NCI-H2081 treated with DMSO at 0.1 percent for 48 hours (cell line): ENCODE data around the gene HSPA1A.
"Not testable (repeated sequence)": the region's sequence is repeated elsewhere in the genome, so short reads cannot be mapped to it uniquely, and the experiment has no call there.

Source experiments
- DNase-seq: peaks from one replicate; lab custom pipeline; 2025; lab: John Stamatoyannopoulos, UW

HSPA1A gene

GRCh38 chr6:31781244-31782125, 33.9 kb upstream of the HSPA1A start:
- no peak for DNase-seq

DNA sequence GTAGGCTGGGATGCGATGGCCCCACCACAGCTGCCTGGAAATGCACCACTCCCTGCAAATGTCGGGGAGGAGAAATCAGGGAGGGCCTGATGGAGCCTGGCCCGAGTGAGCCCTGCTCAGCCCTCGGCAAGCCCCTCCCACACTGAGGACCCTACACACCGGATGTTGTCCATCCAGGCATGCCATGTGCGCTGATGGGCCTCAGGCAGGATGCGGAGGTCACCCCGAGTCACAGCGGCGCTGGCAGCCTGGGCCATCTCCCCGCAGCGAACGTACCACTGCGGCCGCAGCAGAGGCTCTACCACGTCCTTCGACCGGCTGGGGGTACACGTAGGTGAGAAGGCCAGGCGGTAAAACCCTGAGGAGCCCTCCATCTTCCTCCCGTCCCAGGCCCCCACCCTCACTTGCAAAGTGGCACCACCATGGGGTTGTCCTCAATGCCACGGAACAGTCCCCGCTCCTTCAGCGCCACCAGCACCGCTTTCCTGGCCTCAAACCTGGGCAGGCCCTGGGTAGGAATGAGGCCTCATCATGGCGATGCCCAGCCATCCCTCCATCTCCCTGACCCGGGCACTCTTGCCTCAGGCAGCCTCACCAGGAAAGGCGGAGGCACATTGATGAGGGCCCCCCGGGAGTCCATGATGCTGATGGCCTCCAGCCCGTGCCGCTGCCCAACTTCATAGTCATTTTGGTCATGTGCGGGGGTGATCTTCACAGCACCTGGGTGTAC, 33.1 kb upstream of the HSPA1A start:
- no peak for DNase-seq

DNA sequence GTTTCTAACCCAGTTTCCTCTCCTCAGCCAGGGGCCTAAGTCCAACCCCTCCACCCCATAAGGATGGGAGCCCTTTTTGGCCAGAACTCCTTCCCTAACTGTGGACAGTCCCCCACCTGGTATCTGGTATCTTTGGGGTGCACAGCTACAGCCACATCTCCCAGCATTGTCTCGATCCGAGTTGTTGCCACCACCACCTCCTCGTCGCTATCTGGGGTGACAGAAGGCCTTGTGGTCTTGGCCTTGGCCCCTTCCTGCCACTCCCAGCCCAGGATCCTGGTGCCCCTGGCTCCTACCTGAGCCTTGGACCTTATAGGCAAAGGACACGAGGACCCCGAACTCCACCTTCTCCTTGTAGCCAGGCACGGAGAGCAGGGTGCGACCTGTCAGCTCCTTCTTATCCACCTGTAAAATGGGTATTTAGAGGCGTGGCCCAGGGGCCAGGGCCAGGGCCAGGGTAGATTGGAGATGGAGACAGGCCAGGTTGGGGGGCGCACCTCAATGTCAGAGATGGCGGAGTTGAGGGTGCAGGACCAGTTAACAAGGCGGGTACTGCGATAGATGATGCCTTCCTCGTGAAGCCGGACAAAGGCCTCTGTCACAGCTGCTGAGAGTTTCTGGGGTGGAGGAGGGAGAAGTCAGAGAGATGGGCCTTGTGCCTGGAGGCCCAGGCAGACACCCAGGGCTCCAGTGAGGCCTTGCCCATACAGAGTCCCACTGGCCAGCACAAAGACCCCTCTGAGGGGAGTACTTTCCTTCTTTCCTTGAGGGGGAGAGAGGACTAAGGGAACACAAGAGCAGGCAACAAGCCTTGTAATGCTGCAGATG, 31.0 kb upstream of the HSPA1A start:
- DNase-seq: no peak

- no peak for DNase-seq
These were observed 29.9 kb upstream of the HSPA1A start for GRCh38 chr6:31785475-31785874.

DNA sequence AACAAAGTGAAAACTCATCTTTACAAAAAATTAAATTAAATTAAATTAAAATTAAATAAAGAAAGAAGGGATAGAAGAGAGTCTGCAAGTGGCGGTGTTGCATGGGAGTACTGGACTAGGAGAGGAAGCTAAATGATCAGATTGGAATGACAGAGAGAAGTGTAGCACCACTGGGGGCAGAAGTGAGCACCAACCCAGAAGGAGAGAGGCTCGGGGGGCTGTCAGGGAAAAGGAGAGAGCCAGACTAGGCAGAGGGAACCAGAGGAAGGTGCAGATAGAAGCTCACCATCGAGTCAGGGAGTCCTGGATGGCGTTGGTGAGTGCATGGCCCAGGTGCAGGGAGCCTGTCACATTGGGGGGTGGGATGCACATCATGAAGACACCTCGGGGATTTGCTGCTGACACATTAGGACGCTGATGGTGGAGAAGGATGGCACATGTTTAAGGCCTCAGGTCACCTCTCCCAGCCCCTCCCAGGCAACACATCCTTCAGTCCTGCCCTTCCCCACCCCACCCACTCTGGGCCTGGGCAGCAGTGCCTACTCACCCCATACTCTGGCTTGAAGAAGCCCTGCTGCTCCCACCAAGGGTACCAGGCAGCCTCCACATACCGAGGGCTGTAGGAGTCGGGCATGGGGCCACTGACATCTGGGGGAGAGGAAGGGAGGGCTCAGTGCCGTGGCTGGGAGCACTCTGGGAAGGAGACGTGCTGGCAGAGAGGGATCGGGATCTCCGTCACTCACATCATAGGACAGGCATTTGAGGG, 23.8 kb upstream of the HSPA1A start:
- DNase-seq: no peak

DNA sequence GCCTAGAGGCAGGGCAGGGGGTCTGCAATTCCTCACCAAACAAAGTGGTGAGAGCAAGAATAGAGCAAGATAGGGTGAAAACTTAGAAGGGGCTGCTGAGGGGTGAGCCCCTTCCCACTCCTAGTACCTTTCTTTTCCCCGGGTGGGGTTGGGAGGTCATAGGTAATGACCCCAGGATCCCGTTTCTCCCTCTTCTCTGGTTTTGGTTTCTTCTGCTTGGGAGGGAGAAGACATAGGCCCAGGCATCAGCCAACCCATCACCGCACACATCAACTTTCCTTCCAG, 23.3 kb upstream of the HSPA1A start:
- DNase-seq: no peak

DNA sequence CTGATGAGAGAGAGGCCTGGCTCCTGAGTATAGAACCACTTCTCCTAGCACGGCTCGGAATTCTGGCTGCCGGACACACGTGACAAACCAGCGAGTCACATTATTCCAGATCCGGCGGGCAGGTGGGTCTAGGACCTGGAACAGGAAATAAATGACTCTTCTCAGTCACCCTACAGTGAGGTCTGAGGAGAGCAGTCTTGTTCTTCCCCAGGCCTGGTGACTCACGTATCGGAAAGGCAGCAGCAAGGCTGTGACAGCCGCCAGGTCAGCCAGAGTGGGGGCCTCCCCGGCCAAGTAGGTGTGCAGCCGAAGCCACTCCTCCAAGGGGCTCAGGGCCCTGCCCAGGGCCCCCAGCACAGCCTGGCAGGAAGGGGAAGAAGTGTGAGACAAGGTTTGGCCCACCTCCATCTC, 22.6 kb upstream of the HSPA1A start:
- no peak for DNase-seq

- not testable (repeated sequence) for DNase-seq
These were observed 21.5 kb upstream of the HSPA1A start for GRCh38 chr6:31793927-31794245.

DNA sequence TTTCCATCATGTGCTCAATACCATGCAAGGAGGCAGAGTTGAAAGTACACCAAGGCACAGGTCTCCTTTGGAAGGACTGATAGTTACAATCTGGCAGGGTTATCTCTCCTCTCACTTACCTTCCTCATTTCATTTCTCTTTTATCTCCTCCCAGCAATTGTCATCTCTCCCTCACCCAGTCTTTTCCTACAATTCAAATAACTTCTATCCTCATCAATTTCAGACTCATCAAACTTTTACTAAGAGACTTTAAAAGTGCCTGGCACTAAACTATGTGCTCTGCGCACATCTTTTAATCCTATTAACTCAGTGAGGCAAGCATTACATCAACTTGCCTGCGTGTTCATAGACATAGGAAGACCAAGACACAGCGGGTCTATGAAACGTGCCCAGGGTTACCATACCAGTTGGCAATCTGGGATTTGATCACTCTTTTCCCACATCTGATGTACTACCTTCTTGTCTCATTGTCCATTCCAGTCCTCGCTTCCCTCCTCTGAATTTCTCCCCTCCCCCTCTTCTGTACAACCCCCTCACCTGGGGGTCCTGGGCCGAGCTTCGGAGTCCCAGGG, 21.0 kb upstream of the HSPA1A start:
- no peak for DNase-seq

- DNase-seq: no peak
These were observed 20.3 kb upstream of the HSPA1A start for GRCh38 chr6:31794866-31795615.

GRCh38 chr6:31795616-31796298, 19.6 kb upstream of the HSPA1A start, which contains the start of gene VARS1:
Gene VARS1, minus strand, starts transcription at chr6:31795752. Its CDS starts 535 bp downstream, at chr6:31795217.
- peak; percentile 60 for DNase-seq

GRCh38 chr6:31796993-31797385, 18.4 kb upstream of the HSPA1A start:
- DNase-seq: no peak

- DNase-seq: no peak
These were observed 17.8 kb upstream of the HSPA1A start for GRCh38 chr6:31797588-31797987.

DNA sequence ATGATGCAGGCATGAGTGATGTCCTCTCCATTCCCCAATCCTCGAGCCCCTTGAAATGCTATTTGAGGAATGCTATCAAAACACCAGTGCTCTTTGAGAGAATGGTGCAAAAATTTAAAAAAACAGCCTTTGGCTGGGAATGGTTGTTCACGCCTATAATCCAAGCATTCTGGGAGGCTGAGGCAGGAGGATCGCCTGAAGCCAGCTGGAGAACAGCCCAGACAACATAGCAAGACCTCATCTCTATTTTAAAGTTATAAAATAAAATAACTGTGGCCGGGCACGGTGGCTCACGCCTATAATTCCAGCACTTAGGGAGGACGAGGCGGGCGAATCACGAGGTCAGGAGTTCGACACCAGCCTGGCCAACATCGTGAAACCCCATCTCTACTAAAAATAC, 15.6 kb upstream of the HSPA1A start:
- no peak for DNase-seq

GRCh38 chr6:31801031-31801927, 14.1 kb upstream of the HSPA1A start:
- DNase-seq: not testable (repeated sequence)

GRCh38 chr6:31805939-31806469, 9.3 kb upstream of the HSPA1A start:
- DNase-seq: no peak

- DNase-seq: peak; percentile 85
These were observed 8.7 kb upstream of the HSPA1A start, which contains the start of gene LSM2 for GRCh38 chr6:31806470-31807272. Gene LSM2, minus strand, starts transcription at chr6:31806966. Its CDS starts 209 bp downstream, at chr6:31806757.

DNA sequence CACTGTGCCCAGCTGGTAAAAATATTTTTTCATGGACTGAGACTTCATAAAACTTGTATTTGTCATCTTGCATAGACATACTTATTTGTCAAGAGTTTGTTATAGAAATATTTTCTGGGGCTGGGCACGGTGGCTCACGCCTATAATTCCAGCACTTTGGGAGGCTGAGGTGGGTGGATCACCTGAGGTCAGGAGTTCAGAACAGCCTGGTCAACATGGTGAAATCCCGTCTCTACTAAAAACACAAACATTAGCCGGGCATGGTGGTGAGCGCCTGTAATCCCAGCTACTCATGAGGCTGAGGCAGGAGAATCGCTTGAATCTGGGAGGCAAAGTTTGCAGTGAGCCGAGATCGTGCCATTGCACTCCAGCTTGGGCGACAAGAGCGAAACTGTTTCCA, 6.7 kb upstream of the HSPA1A start:
- not testable (repeated sequence) for DNase-seq
